Trophoblast cell (in vitro differentiated cells and primary cell): Measurements from ENCODE around the gene THSD4.

ENCODE experiments used
- DNase-seq, 2 donors: peaks; one replicate each; pipeline ENCODE4 v3.0.0-alpha.2; 2016
- H2AFZ ChIP-seq: 2 replicates; pipeline ENCODE4 v1.6.1; 2013; ENCODE audit warnings: low read length, moderate library complexity, mild to moderate bottlenecking; ENCODE audit not compliant: insufficient read depth, poor library complexity
- H2AK5ac ChIP-seq: 2 replicates; pipeline ENCODE4 v1.6.1; 2013; ENCODE audit warnings: mild to moderate bottlenecking, low read length
- H2BK120ac ChIP-seq: 2 replicates; pipeline ENCODE4 v1.6.1; 2013; ENCODE audit warnings: low read length, mild to moderate bottlenecking, moderate library complexity; ENCODE audit not compliant: insufficient read depth, poor library complexity
- H2BK12ac ChIP-seq: 2 replicates; pipeline ENCODE4 v1.6.1; 2013; ENCODE audit warnings: mild to moderate bottlenecking, low read length, moderate library complexity
- H2BK5ac ChIP-seq: 2 replicates; pipeline ENCODE4 v1.6.1; 2013; ENCODE audit warnings: low read length, low read depth, moderate library complexity, mild to moderate bottlenecking; ENCODE audit not compliant: poor library complexity
- H3K14ac ChIP-seq: 2 replicates; pipeline ENCODE4 v1.6.1; 2013; ENCODE audit warnings: mild to moderate bottlenecking, low read length
- H3K18ac ChIP-seq: 2 replicates; pipeline ENCODE4 v1.6.1; 2013; ENCODE audit warnings: mild to moderate bottlenecking, low read length
- H3K23ac ChIP-seq: 2 replicates; pipeline ENCODE4 v1.6.1; 2013; ENCODE audit warnings: low read length
- H3K27ac ChIP-seq: 2 replicates; pipeline ENCODE4 v1.5.1; 2013; ENCODE audit warnings: low read depth, mild to moderate bottlenecking, inconsistent platforms, low read length, moderate library complexity
- H3K27me3 ChIP-seq: 2 replicates; pipeline ENCODE4 v1.6.1; 2013; ENCODE audit warnings: inconsistent platforms, mild to moderate bottlenecking, low read length, moderate library complexity; ENCODE audit not compliant: insufficient read depth
- H3K36me3 ChIP-seq, 2 experiments: 1 replicate in 1 of 2; 2 replicates in 1 of 2; pipeline ENCODE4 v1.6.1; 2013; ENCODE audit warnings: low read length in 2 of 2, mild to moderate bottlenecking in 2 of 2, moderate library complexity in 1 of 2; ENCODE audit not compliant: insufficient read depth in 2 of 2, control insufficient read depth in 1 of 2
- H3K4ac ChIP-seq: 2 replicates; pipeline ENCODE4 v1.6.1; 2013; ENCODE audit warnings: low read depth, mild to moderate bottlenecking, low read length, moderate library complexity
- H3K4me1 ChIP-seq, 2 experiments: 1 replicate in 1 of 2; 2 replicates in 1 of 2; pipeline ENCODE4 v1.6.1; 2013; ENCODE audit warnings: low read length in 2 of 2, mild to moderate bottlenecking in 2 of 2, moderate library complexity in 1 of 2; ENCODE audit not compliant: insufficient read depth in 2 of 2, control insufficient read depth in 1 of 2
- H3K4me2 ChIP-seq: 2 replicates; pipeline ENCODE4 v1.6.1; 2013; ENCODE audit warnings: inconsistent platforms, mild to moderate bottlenecking, low read length, moderate library complexity
- H3K4me3 ChIP-seq: 2 replicates; pipeline ENCODE4 v1.5.1; 2013; ENCODE audit warnings: mild to moderate bottlenecking, low read depth, low read length, inconsistent platforms
- H3K79me1 ChIP-seq: one replicate; pipeline ENCODE4 v1.6.1; 2013; ENCODE audit warnings: low read length
- H3K79me2 ChIP-seq: 2 replicates; pipeline ENCODE4 v1.6.1; 2013; ENCODE audit warnings: low read length, mild to moderate bottlenecking; ENCODE audit not compliant: control insufficient read depth, insufficient read depth, poor library complexity
- H3K9ac ChIP-seq: 2 replicates; pipeline ENCODE4 v1.6.1; 2013; ENCODE audit warnings: mild to moderate bottlenecking, low read length
- H3K9me3 ChIP-seq: 2 replicates; pipeline ENCODE4 v1.6.1; 2013; ENCODE audit warnings: low read depth, mild to moderate bottlenecking, control low read depth, inconsistent platforms, low read length; ENCODE audit not compliant: insufficient read depth
- H4K12ac ChIP-seq: 2 replicates; pipeline ENCODE4 v1.6.1; 2013; ENCODE audit warnings: low read depth, mild to moderate bottlenecking, low read length, moderate library complexity
- H4K8ac ChIP-seq: 2 replicates; pipeline ENCODE4 v1.6.1; 2013; ENCODE audit warnings: low read depth, mild to moderate bottlenecking, low read length, moderate library complexity
- H4K91ac ChIP-seq: one replicate; pipeline ENCODE4 v1.6.1; 2013; ENCODE audit warnings: low read depth, mild to moderate bottlenecking, low read length, moderate library complexity
- WGBS: extraction: QIAGEN DNeasy Blood & Tissue Kit; methylation state at CpG from one replicate; pipeline ENCODE4 v1.1.7; 2013; ENCODE audit warnings: missing lambda C conversion rate; ENCODE audit not compliant: insufficient read length, insufficient coverage; ENCODE audit errors: extremely low coverage; 5-methylcytosine and 5-hydroxymethylcytosine counted together

Gene THSD4

GRCh38 chr15:71386448-71387236 lies 271.4 kb downstream of the THSD4 start:
- Histone ChIP-seq H3K79me2 (no peaks in the 10 kb centered on the region), H3K4me1 (no peaks in the 10 kb centered on the region), H3K9me3 (no peaks in the 10 kb centered on the region), H3K4me2 (no peak overlapping the region), H2BK120ac (no peak overlapping the region), H2AK5ac (no peak overlapping the region), H4K8ac (no peak overlapping the region), H2BK12ac (no peak overlapping the region), H3K18ac (no peak overlapping the region), H3K23ac (no peak overlapping the region), H3K14ac (no peak overlapping the region), H3K36me3 (no peaks in the 10 kb centered on the region), H3K79me1 (no peaks in the 10 kb centered on the region), H3K4ac (no peak overlapping the region), H3K27me3 (no peaks in the 10 kb centered on the region), H4K91ac (no peak overlapping the region), H4K12ac (no peak overlapping the region), H3K4me3 (no peak overlapping the region), H2BK5ac (no peak overlapping the region), H3K27ac (no peak overlapping the region), H3K9ac (no peak overlapping the region), H2AFZ (no peak overlapping the region)
- no CpG with 5 or more reads among the region's 10 CpGs for WGBS
- DNase-seq: peak in 1 of 2 donors; percentile 34

GRCh38 chr15:71387810-71388209 lies 272.5 kb downstream of the THSD4 start:
- no peak overlapping the region for H4K8ac ChIP-seq
- no peaks in the 10 kb centered on the region for H3K79me1 ChIP-seq
- no peak overlapping the region for H3K4me2 ChIP-seq
- H3K27me3 ChIP-seq: no peaks in the 10 kb centered on the region
- no peak overlapping the region for H3K9ac ChIP-seq
- no peaks in the 10 kb centered on the region for H3K9me3 ChIP-seq
- no peak for DNase-seq
- H3K23ac ChIP-seq: no peak overlapping the region
- H2BK5ac ChIP-seq: no peak overlapping the region
- no peak overlapping the region for H4K91ac ChIP-seq
- no peaks in the 10 kb centered on the region for H3K4me1 ChIP-seq
- H3K4ac ChIP-seq: no peak overlapping the region
- no peaks in the 10 kb centered on the region for H3K79me2 ChIP-seq
- H2BK12ac ChIP-seq: no peak overlapping the region
- H2AFZ ChIP-seq: no peak overlapping the region
- H3K4me3 ChIP-seq: no peak overlapping the region
- H3K14ac ChIP-seq: no peak overlapping the region
- no peak overlapping the region for H2BK120ac ChIP-seq
- H4K12ac ChIP-seq: no peak overlapping the region
- no peak overlapping the region for H2AK5ac ChIP-seq
- WGBS: no CpG with 5 or more reads among the region's 1 CpG
- H3K18ac ChIP-seq: no peak overlapping the region
- no peaks in the 10 kb centered on the region for H3K36me3 ChIP-seq
- H3K27ac ChIP-seq: no peak overlapping the region

- no peak for DNase-seq
- Histone ChIP-seq H3K9ac (no peak overlapping the region), H2BK5ac (no peak overlapping the region), H3K27me3 (no peaks in the 10 kb centered on the region), H2AK5ac (no peak overlapping the region), H3K79me1 (no peaks in the 10 kb centered on the region), H2BK120ac (no peak overlapping the region), H3K4me2 (no peak overlapping the region), H3K23ac (no peak overlapping the region), H3K27ac (no peak overlapping the region), H3K9me3 (no peaks in the 10 kb centered on the region), H3K4me3 (no peak overlapping the region), H3K36me3 (no peaks in the 10 kb centered on the region), H3K18ac (no peak overlapping the region), H3K4me1 (no peaks in the 10 kb centered on the region), H4K91ac (no peak overlapping the region), H4K12ac (no peak overlapping the region), H3K14ac (no peak overlapping the region), H3K4ac (no peak overlapping the region), H2BK12ac (no peak overlapping the region), H3K79me2 (no peaks in the 10 kb centered on the region), H2AFZ (no peak overlapping the region), H4K8ac (no peak overlapping the region)
- no CpG with 5 or more reads among the region's 2 CpGs for WGBS
Observed at GRCh38 chr15:71390096-71390495, 274.8 kb downstream of the THSD4 start.

GRCh38 chr15:71391421-71392088 lies 276.3 kb downstream of the THSD4 start:
- Histone ChIP-seq H3K14ac (no peak overlapping the region), H4K8ac (no peak overlapping the region), H3K27ac (no peak overlapping the region), H3K9me3 (no peaks in the 10 kb centered on the region), H3K27me3 (no peaks in the 10 kb centered on the region), H2AK5ac (no peak overlapping the region), H3K9ac (no peak overlapping the region), H3K18ac (no peak overlapping the region), H3K4ac (no peak overlapping the region), H3K79me2 (no peaks in the 10 kb centered on the region), H4K12ac (no peak overlapping the region), H3K79me1 (no peaks in the 10 kb centered on the region), H3K23ac (no peak overlapping the region), H2AFZ (no peak overlapping the region), H3K4me1 (no peaks in the 10 kb centered on the region), H3K4me2 (no peak overlapping the region), H2BK12ac (no peak overlapping the region), H3K4me3 (no peak overlapping the region), H4K91ac (no peak overlapping the region), H3K36me3 (no peaks in the 10 kb centered on the region), H2BK5ac (no peak overlapping the region), H2BK120ac (no peak overlapping the region)
- no CpG with 5 or more reads among the region's 6 CpGs for WGBS
- no peak for DNase-seq
